H9 (cell line): Measurements from ENCODE around the gene GPR151. TPM values are rescaled to one million over a fixed set of nuclear protein-coding genes. Genes with fewer than 3 reads are reported as not detected.

ENCODE experiments used
- DNase-seq: peaks from one replicate; pipeline ENCODE4 v3.0.0-alpha.2; 2017
- H2AFZ ChIP-seq: one replicate; pipeline ENCODE4 v1.6.1; 2013; ENCODE audit warnings: mild to moderate bottlenecking, low read length, control low read depth, moderate library complexity
- H2AK5ac ChIP-seq: 2 replicates; pipeline ENCODE4 v1.6.1; 2013; ENCODE audit warnings: low read length, control low read depth, mixed read lengths; ENCODE audit not compliant: insufficient read length
- H2BK120ac ChIP-seq: one replicate; pipeline ENCODE4 v1.6.1; 2013; ENCODE audit warnings: low read depth, mild to moderate bottlenecking, low read length, control low read depth, inconsistent platforms; ENCODE audit not compliant: poor library complexity, severe bottlenecking
- H2BK12ac ChIP-seq: 2 replicates; pipeline ENCODE4 v1.6.1; 2013; ENCODE audit warnings: low read length, control low read depth, mixed read lengths, low read depth; ENCODE audit not compliant: insufficient read length
- H2BK15ac ChIP-seq: 2 replicates; pipeline ENCODE4 v1.6.1; 2013; ENCODE audit warnings: low read depth, low read length, control low read depth
- H2BK20ac ChIP-seq: one replicate; pipeline ENCODE4 v1.6.1; 2013; ENCODE audit warnings: low read depth, mild to moderate bottlenecking, low read length, control low read depth, inconsistent platforms; ENCODE audit not compliant: poor library complexity, severe bottlenecking
- H2BK5ac ChIP-seq: 2 replicates; pipeline ENCODE4 v1.6.1; 2013; ENCODE audit warnings: low read length, control low read depth, mixed read lengths; ENCODE audit not compliant: insufficient read length
- H3K14ac ChIP-seq: 2 replicates; pipeline ENCODE4 v1.6.1; 2013; ENCODE audit warnings: low read length, control low read depth; ENCODE audit not compliant: insufficient read depth
- H3K18ac ChIP-seq: 2 replicates; pipeline ENCODE4 v1.6.1; 2013; ENCODE audit warnings: low read depth, mild to moderate bottlenecking, mixed read lengths, low read length, control low read depth; ENCODE audit not compliant: insufficient read length
- H3K23ac ChIP-seq: 2 replicates; pipeline ENCODE4 v1.6.1; 2013; ENCODE audit warnings: low read length, control low read depth, mixed read lengths, low read depth; ENCODE audit not compliant: insufficient read length
- H3K23me2 ChIP-seq: 2 replicates; pipeline ENCODE4 v1.6.1; 2013; ENCODE audit warnings: low read depth, mild to moderate bottlenecking, mixed read lengths, low read length, control low read depth; ENCODE audit not compliant: insufficient read length, poor library complexity, severe bottlenecking
- H3K27ac ChIP-seq: 2 replicates; pipeline ENCODE4 v1.5.1; 2013; ENCODE audit warnings: low read length, control low read depth, mixed read lengths, low read depth; ENCODE audit not compliant: insufficient read length
- H3K27me3 ChIP-seq: 2 replicates; pipeline ENCODE4 v1.6.1; 2013; ENCODE audit warnings: low read length, control low read depth, inconsistent platforms; ENCODE audit not compliant: insufficient read depth
- H3K4ac ChIP-seq: 2 replicates; pipeline ENCODE4 v1.6.1; 2013; ENCODE audit warnings: low read depth, mild to moderate bottlenecking, control low read depth, inconsistent platforms, low read length, moderate library complexity
- H3K4me1 ChIP-seq: 2 replicates; pipeline ENCODE4 v1.6.1; 2013; ENCODE audit warnings: low read length, control low read depth, inconsistent platforms; ENCODE audit not compliant: insufficient read depth
- H3K4me2 ChIP-seq: 2 replicates; pipeline ENCODE4 v1.6.1; 2013; ENCODE audit warnings: low read length, control low read depth, mixed read lengths; ENCODE audit not compliant: insufficient read length, insufficient read depth
- H3K56ac ChIP-seq: 2 replicates; pipeline ENCODE4 v1.6.1; 2013; ENCODE audit warnings: low read depth, mild to moderate bottlenecking, mixed read lengths, low read length, control low read depth; ENCODE audit not compliant: insufficient read length
- H3K79me1 ChIP-seq: 2 replicates; pipeline ENCODE4 v1.6.1; 2013; ENCODE audit warnings: low read depth, mild to moderate bottlenecking, moderate library complexity, low read length, control low read depth, inconsistent platforms; ENCODE audit not compliant: insufficient read depth, poor library complexity, severe bottlenecking
- H3K79me2 ChIP-seq: 2 replicates; pipeline ENCODE4 v1.6.1; 2013; ENCODE audit warnings: low read length, control low read depth, inconsistent platforms; ENCODE audit not compliant: insufficient read depth
- H3K9ac ChIP-seq: 2 replicates; pipeline ENCODE4 v1.6.1; 2013; ENCODE audit warnings: low read length, control low read depth, mixed read lengths; ENCODE audit not compliant: insufficient read length; ENCODE audit errors: extremely low read depth
- H3K9me3 ChIP-seq: one replicate; pipeline ENCODE4 v1.6.1; 2013; ENCODE audit warnings: low read depth, low read length, inconsistent platforms; ENCODE audit not compliant: control insufficient read depth
- H3T11ph ChIP-seq: one replicate; pipeline ENCODE4 v1.6.1; 2013; ENCODE audit warnings: mild to moderate bottlenecking, low read length, control low read depth, inconsistent platforms
- H4K20me1 ChIP-seq: one replicate; pipeline ENCODE4 v1.6.1; 2013; ENCODE audit not compliant: control insufficient read depth, insufficient read length, insufficient read depth
- H4K5ac ChIP-seq: 2 replicates; pipeline ENCODE4 v1.6.1; 2013; ENCODE audit warnings: low read depth, mild to moderate bottlenecking, mixed read lengths, low read length, control low read depth; ENCODE audit not compliant: insufficient read length
- H4K8ac ChIP-seq: replicated peaks from 2 replicates; pipeline ENCODE4 v1.6.1; 2013; ENCODE audit warnings: low read length, control low read depth, mixed read lengths, low read depth; ENCODE audit not compliant: insufficient read length
- H4K91ac ChIP-seq: 2 replicates; pipeline ENCODE4 v1.6.1; 2013; ENCODE audit warnings: low read depth, mild to moderate bottlenecking, moderate library complexity, mixed read lengths, low read length, control low read depth; ENCODE audit not compliant: insufficient read length
- H3K27ac Mint-ChIP-seq, 3 experiments: 2 replicates in 2 of 3; 3 replicates in 1 of 3; pipeline ENCODE4 v1.8.0; 2020 to 2021; ENCODE audit warnings: mixed read lengths in 3 of 3, mild to moderate bottlenecking in 1 of 3, moderate library complexity in 1 of 3
- H3K27me3 Mint-ChIP-seq: 2 replicates; pipeline ENCODE4 v1.8.0; 2021; ENCODE audit warnings: low read depth, mild to moderate bottlenecking, moderate library complexity, mixed read lengths
- H3K36me3 Mint-ChIP-seq, 3 experiments: 2 replicates in 2 of 3; 3 replicates in 1 of 3; pipeline ENCODE4 v1.8.0; 2020 to 2021; ENCODE audit warnings: low read depth in 3 of 3, mixed read lengths in 3 of 3; ENCODE audit not compliant: insufficient read depth in 1 of 3
- H3K4me1 Mint-ChIP-seq, 2 experiments: 2 replicates each; pipeline ENCODE4 v1.8.0; 2020; ENCODE audit warnings: mixed read lengths in 2 of 2
- H3K4me3 Mint-ChIP-seq, 2 experiments: 2 replicates in 1 of 2; 3 replicates in 1 of 2; pipeline ENCODE4 v1.8.0; 2020 to 2021; ENCODE audit warnings: mild to moderate bottlenecking in 2 of 2, mixed read lengths in 2 of 2, moderate library complexity in 1 of 2
- H3K9me3 Mint-ChIP-seq, 2 experiments: 2 replicates in 1 of 2; 3 replicates in 1 of 2; pipeline ENCODE4 v1.8.0; 2020; ENCODE audit warnings: mild to moderate bottlenecking in 2 of 2, mixed read lengths in 2 of 2, moderate library complexity in 1 of 2
- WGBS: extraction: QIAGEN DNeasy Blood & Tissue Kit; methylation state at CpG from one replicate; pipeline ENCODE4 v1.1.7; 2013; ENCODE audit warnings: missing lambda C conversion rate, low lambda C conversion rate, mixed read lengths; ENCODE audit not compliant: insufficient read length; ENCODE audit errors: extremely low coverage; 5-methylcytosine and 5-hydroxymethylcytosine counted together
- total RNA-seq: library from RNA; stranded (reverse); gene quantifications from 2 replicates; pipeline ENCODE4 v1.2.1, GENCODE V29; 2021
- TF ChIP-seq, protein P1 (sequence below): fragments of 200-600 bp; sonication (generic); conservative IDR thresholded peaks from 3 replicates; pipeline ENCODE4 v1.8.0; 2021; ENCODE audit warnings: antibody characterized with exemption, mild to moderate bottlenecking

The GPR151 gene
- total RNA-seq, 1 experiment from 2014 or later: not detected

GRCh38 chr5:146523698-146524097, 7.7 kb upstream of the GPR151 start:
- Histone ChIP-seq H3K23me2 (no peaks in the 10 kb centered on the region), H3K18ac (no peak overlapping the region), H4K8ac (no peak overlapping the region), H2AFZ (no peak overlapping the region), H2BK5ac (no peak overlapping the region), H3K79me2 (no peaks in the 10 kb centered on the region), H3K9ac (no peak overlapping the region), H2BK15ac (no peak overlapping the region), H3K79me1 (no peaks in the 10 kb centered on the region), H3K14ac (no peak overlapping the region), H3K23ac (no peak overlapping the region), H4K20me1 (no peaks in the 10 kb centered on the region), H4K91ac (no peak overlapping the region), H2BK12ac (no peak overlapping the region), H2BK120ac (no peak overlapping the region), H3K4me1 (no peaks in the 10 kb centered on the region; the same call in 1 of the 2 replicates), H3K4ac (no peak overlapping the region), H3K9me3 (no peaks in the 10 kb centered on the region), H4K5ac (no peak overlapping the region), H2BK20ac (no peak overlapping the region), H3T11ph (no peak overlapping the region), H3K4me2 (no peak overlapping the region), H3K27ac (no peak overlapping the region), H3K27me3 (no peaks in the 10 kb centered on the region), H3K56ac (no peak overlapping the region), H2AK5ac (no peak overlapping the region)
- Mint-ChIP-seq H3K9me3 (no peaks in the 10 kb centered on the region), H3K4me1 (peaks cover 0 to 3% of the 10 kb centered on the region in 2 experiments; a peak in 1 of 4 replicates), H3K4me3 (no peak overlapping the region), H3K27me3 (no peaks in the 10 kb centered on the region), H3K27ac (no peak overlapping the region), H3K36me3 (no peaks in the 10 kb centered on the region)
- DNase-seq: no peak
- WGBS: no CpG with 5 or more reads among the region's 3 CpGs
- TF ChIP-seq, protein P1, sequence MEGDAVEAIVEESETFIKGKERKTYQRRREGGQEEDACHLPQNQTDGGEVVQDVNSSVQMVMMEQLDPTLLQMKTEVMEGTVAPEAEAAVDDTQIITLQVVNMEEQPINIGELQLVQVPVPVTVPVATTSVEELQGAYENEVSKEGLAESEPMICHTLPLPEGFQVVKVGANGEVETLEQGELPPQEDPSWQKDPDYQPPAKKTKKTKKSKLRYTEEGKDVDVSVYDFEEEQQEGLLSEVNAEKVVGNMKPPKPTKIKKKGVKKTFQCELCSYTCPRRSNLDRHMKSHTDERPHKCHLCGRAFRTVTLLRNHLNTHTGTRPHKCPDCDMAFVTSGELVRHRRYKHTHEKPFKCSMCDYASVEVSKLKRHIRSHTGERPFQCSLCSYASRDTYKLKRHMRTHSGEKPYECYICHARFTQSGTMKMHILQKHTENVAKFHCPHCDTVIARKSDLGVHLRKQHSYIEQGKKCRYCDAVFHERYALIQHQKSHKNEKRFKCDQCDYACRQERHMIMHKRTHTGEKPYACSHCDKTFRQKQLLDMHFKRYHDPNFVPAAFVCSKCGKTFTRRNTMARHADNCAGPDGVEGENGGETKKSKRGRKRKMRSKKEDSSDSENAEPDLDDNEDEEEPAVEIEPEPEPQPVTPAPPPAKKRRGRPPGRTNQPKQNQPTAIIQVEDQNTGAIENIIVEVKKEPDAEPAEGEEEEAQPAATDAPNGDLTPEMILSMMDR: no peak
